DOHH2 (cell line): ENCODE data around the gene PPP1R12C.

Source experiments
- EZH2phosphoT487 ChIP-seq: fragments of 200-600 bp; sonication (generic); IDR thresholded peaks from 2 replicates; pipeline ENCODE4 v1.6.1; 2017; ENCODE audit warnings: borderline replicate concordance, mild to moderate bottlenecking, antibody characterized with exemption, low read length, moderate library complexity, mixed read lengths
- TF ChIP-seq, protein P1 (sequence below): fragments of 200-600 bp; sonication (generic); IDR thresholded peaks from one replicate; pipeline ENCODE4 v1.5.1; 2014; ENCODE audit warnings: antibody characterized with exemption, mild to moderate bottlenecking, low read depth, low read length; ENCODE audit not compliant: poor library complexity, severe bottlenecking

DNA sequence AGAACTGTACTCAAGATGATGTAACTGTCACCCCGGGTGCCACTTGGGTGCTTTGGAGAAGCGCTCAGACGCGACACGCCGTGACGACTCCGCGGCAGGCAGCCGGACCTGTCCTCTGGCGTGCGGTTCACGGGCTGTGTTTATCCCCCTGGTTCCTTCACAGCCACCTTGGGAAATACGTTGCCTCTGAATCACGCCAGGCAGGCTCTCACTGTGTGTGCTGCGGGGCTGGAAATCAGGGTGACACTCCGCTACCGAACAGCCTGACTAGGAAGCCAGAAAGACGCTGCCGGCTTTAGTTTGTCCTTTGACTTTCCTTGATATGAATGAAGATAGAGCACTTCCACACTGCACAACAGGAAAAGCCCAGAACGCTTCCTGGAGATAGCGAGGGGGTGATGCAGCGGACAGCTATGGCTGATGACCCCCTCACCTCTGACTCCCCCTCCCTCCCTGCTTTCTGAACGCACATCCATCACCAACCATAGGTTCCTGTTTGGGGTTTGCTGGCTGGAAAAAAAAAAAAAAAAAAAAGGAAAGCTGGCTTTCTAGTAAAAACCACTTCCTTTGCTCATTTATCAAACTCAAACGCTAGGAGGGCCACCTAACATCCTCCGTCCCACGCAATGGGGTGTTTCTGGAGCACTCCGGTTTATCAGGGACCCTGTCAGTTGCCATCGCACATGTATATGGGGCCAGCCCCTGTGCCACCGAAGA lies 75.7 kb downstream of the PPP1R12C start:
- TF ChIP-seq, protein P1, sequence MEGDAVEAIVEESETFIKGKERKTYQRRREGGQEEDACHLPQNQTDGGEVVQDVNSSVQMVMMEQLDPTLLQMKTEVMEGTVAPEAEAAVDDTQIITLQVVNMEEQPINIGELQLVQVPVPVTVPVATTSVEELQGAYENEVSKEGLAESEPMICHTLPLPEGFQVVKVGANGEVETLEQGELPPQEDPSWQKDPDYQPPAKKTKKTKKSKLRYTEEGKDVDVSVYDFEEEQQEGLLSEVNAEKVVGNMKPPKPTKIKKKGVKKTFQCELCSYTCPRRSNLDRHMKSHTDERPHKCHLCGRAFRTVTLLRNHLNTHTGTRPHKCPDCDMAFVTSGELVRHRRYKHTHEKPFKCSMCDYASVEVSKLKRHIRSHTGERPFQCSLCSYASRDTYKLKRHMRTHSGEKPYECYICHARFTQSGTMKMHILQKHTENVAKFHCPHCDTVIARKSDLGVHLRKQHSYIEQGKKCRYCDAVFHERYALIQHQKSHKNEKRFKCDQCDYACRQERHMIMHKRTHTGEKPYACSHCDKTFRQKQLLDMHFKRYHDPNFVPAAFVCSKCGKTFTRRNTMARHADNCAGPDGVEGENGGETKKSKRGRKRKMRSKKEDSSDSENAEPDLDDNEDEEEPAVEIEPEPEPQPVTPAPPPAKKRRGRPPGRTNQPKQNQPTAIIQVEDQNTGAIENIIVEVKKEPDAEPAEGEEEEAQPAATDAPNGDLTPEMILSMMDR, result no peak
- TF ChIP-seq EZH2phosphoT487, result no peak
